OCI-LY1 (cell line): ENCODE results near the gene DSEL.

Experiments
- H2AFZ ChIP-seq: fragments of 200-600 bp; sonication (generic), shearing (Covaris generic); 2 replicates; pipeline ENCODE4 v1.6.0; 2014; ENCODE audit warnings: antibody characterized with exemption, mild to moderate bottlenecking, low read length
- H3F3A ChIP-seq: fragments of 200-600 bp; sonication (generic), shearing (Covaris generic); 2 replicates; pipeline ENCODE4 v1.6.0; 2014; ENCODE audit warnings: mild to moderate bottlenecking, antibody characterized with exemption, low read length, moderate library complexity; ENCODE audit not compliant: insufficient read depth
- H3K27ac ChIP-seq: fragments of 200-600 bp; sonication (generic); 2 replicates; pipeline ENCODE4 v1.5.1; 2014; ENCODE audit warnings: low read length, mixed run types, mild to moderate bottlenecking, low read depth; ENCODE audit not compliant: poor library complexity, severe bottlenecking
- H3K27me3 ChIP-seq: fragments of 200-600 bp; sonication (generic); 2 replicates; pipeline ENCODE4 v1.6.0; 2014; ENCODE audit warnings: antibody characterized with exemption, mild to moderate bottlenecking, low read length, moderate library complexity; ENCODE audit not compliant: insufficient read depth
- H3K36me3 ChIP-seq: fragments of 200-600 bp; sonication (generic); 2 replicates; pipeline ENCODE4 v1.6.1; 2014; ENCODE audit warnings: mild to moderate bottlenecking, antibody characterized with exemption, low read length, moderate library complexity, mixed read lengths; ENCODE audit not compliant: insufficient read depth
- H3K4me1 ChIP-seq: fragments of 200-600 bp; sonication (generic); 2 replicates; pipeline ENCODE4 v1.5.1; 2014; ENCODE audit warnings: mild to moderate bottlenecking, low read length, moderate library complexity; ENCODE audit not compliant: insufficient read depth, severe bottlenecking
- H3K4me2 ChIP-seq: fragments of 200-600 bp; sonication (generic), shearing (Covaris generic); 2 replicates; pipeline ENCODE4 v1.6.1; 2014; ENCODE audit warnings: low read length
- H3K4me3 ChIP-seq: fragments of 200-600 bp; sonication (generic); 2 replicates; pipeline ENCODE4 v1.5.1; 2014; ENCODE audit warnings: low read length, low read depth, mild to moderate bottlenecking, mixed read lengths; ENCODE audit not compliant: poor library complexity, severe bottlenecking
- H3K79me2 ChIP-seq: fragments of 200-600 bp; shearing (Covaris generic); 2 replicates; pipeline ENCODE4 v1.6.1; 2016; ENCODE audit warnings: mixed run types, low read length, mixed read lengths; ENCODE audit not compliant: insufficient read depth
- H3K9ac ChIP-seq: fragments of 200-600 bp; sonication (generic), shearing (Covaris generic); 2 replicates; pipeline ENCODE4 v1.6.1; 2014; ENCODE audit warnings: mild to moderate bottlenecking, low read length, mixed read lengths
- H3K9me2 ChIP-seq: fragments of 200-600 bp; sonication (generic), shearing (Covaris generic); 2 replicates; pipeline ENCODE4 v1.6.1; 2014; ENCODE audit warnings: low read depth, mild to moderate bottlenecking, low read length, mixed read lengths
- H3K9me3 ChIP-seq: fragments of 200-600 bp; shearing (Covaris generic); 2 replicates; pipeline ENCODE4 v1.6.1; 2014; ENCODE audit warnings: low read length, mixed read lengths
- H4K20me1 ChIP-seq: fragments of 200-600 bp; sonication (generic), shearing (Covaris generic); 2 replicates; pipeline ENCODE4 v1.6.0; 2016; ENCODE audit warnings: mild to moderate bottlenecking, low read length; ENCODE audit not compliant: insufficient read depth
- CTCF ChIP-seq: fragments of 200-600 bp; sonication (generic), shearing (Covaris generic); IDR thresholded peaks from 2 replicates; pipeline ENCODE4 v1.5.1; 2017; ENCODE audit warnings: mild to moderate bottlenecking, antibody characterized with exemption, low read length, moderate library complexity, mixed read lengths
- EZH2 ChIP-seq: fragments of 200-600 bp; sonication (generic), shearing (Covaris generic); IDR thresholded peaks from 2 replicates; pipeline ENCODE4 v1.8.0; 2017; ENCODE audit warnings: borderline replicate concordance, mixed run types, mild to moderate bottlenecking, antibody characterized with exemption, low read length, moderate library complexity, mixed read lengths

Gene DSEL

GRCh38 chr18:67549946-67550345, 33.4 kb upstream of the DSEL start:
- no peaks in the 10 kb centered on the region for H3K4me1 ChIP-seq
- H3K9me2 ChIP-seq = no peaks in the 10 kb centered on the region
- H2AFZ ChIP-seq = no peak overlapping the region
- no peaks in the 10 kb centered on the region for H3F3A ChIP-seq
- no peaks in the 10 kb centered on the region for H3K79me2 ChIP-seq
- H3K36me3 ChIP-seq = no peaks in the 10 kb centered on the region
- H3K4me2 ChIP-seq = no peak overlapping the region
- H4K20me1 ChIP-seq = no peaks in the 10 kb centered on the region
- no peaks in the 10 kb centered on the region for H3K27me3 ChIP-seq
- no peaks in the 10 kb centered on the region for H3K9me3 ChIP-seq
- TF ChIP-seq EZH2 (no peak), CTCF (no peak)
- no peak overlapping the region for H3K27ac ChIP-seq
- H3K4me3 ChIP-seq = no peak overlapping the region
- no peak overlapping the region for H3K9ac ChIP-seq

DNA sequence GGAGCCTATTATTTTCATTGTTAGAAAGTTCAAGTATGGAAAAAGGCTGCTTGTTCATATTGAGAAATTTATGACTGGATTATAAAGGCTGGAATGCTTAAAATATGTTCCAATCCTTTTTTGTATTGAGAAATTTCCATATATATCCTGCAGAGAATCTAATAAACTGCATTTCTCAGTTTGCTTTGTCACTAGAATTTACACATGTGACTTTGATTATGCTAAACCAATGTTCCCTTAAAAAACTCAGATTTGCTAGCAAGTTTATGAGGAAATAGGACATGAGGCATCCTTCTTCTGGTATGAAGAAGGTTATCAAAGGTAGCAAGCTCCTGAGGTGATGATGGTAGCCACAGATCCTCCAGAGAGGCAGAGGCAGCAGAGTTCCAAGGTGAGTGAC, 29.2 kb upstream of the DSEL start:
- no peak overlapping the region for H3K27ac ChIP-seq
- no peak overlapping the region for H3K4me2 ChIP-seq
- no peaks in the 10 kb centered on the region for H3K27me3 ChIP-seq
- TF ChIP-seq EZH2 = no peak
- no peak for TF ChIP-seq CTCF
- H2AFZ ChIP-seq = no peak overlapping the region
- no peaks in the 10 kb centered on the region for H3K9me2 ChIP-seq
- H3K9me3 ChIP-seq = no peaks in the 10 kb centered on the region
- H4K20me1 ChIP-seq = no peaks in the 10 kb centered on the region
- H3K36me3 ChIP-seq = no peaks in the 10 kb centered on the region
- H3K9ac ChIP-seq = no peak overlapping the region
- no peaks in the 10 kb centered on the region for H3K79me2 ChIP-seq
- H3K4me3 ChIP-seq = no peak overlapping the region
- H3F3A ChIP-seq = no peaks in the 10 kb centered on the region
- H3K4me1 ChIP-seq = no peaks in the 10 kb centered on the region

- no peaks in the 10 kb centered on the region for H3K36me3 ChIP-seq
- H4K20me1 ChIP-seq = no peaks in the 10 kb centered on the region
- no peak overlapping the region for H3K9ac ChIP-seq
- H3F3A ChIP-seq = no peaks in the 10 kb centered on the region
- TF ChIP-seq CTCF = no peak
- no peaks in the 10 kb centered on the region for H3K9me2 ChIP-seq
- H3K27me3 ChIP-seq = no peaks in the 10 kb centered on the region
- no peaks in the 10 kb centered on the region for H3K79me2 ChIP-seq
- H2AFZ ChIP-seq = no peak overlapping the region
- H3K27ac ChIP-seq = no peak overlapping the region
- no peaks in the 10 kb centered on the region for H3K9me3 ChIP-seq
- no peak overlapping the region for H3K4me2 ChIP-seq
- H3K4me3 ChIP-seq = no peak overlapping the region
- H3K4me1 ChIP-seq = no peaks in the 10 kb centered on the region
These were observed 24.0 kb upstream of the DSEL start for GRCh38 chr18:67540559-67540958.
